SK-N-SH treated with all-trans-retinoic acid at 6 μM for 48 hours (cell line): ENCODE measurements around the gene BIRC3.

Source experiments
- ATAC-seq: fragments of 200-7000 bp; cut with Tn5 transposase; 3 replicates; pipeline ENCODE4 v1.9.1; 2020; ENCODE audit warnings: mild to moderate bottlenecking, moderate library complexity
- ARNTL ChIP-seq: fragments of 450-650 bp; formaldehyde crosslinking; IDR thresholded peaks from 2 replicates; pipeline ENCODE4 v1.5.0; 2020; ENCODE audit warnings: low read depth, mild to moderate bottlenecking, moderate library complexity, borderline replicate concordance
- BACH2 ChIP-seq: fragments of 250-450 bp; sonication (Bioruptor Pico); IDR thresholded peaks from 2 replicates; pipeline ENCODE4 v1.9.0; 2021; ENCODE audit warnings: mild to moderate bottlenecking, borderline replicate concordance
- CREB5 ChIP-seq: fragments of 250-450 bp; sonication (Bioruptor Pico); IDR thresholded peaks from 2 replicates; pipeline ENCODE4 v1.5.1; 2020; ENCODE audit warnings: low read depth, mild to moderate bottlenecking, moderate library complexity
- CSDC2 ChIP-seq: fragments of 250-450 bp; sonication (Bioruptor Pico); IDR thresholded peaks from 2 replicates; pipeline ENCODE4 v1.5.0; 2020; ENCODE audit warnings: mild to moderate bottlenecking, moderate library complexity
- GLIS3 ChIP-seq: fragments of 250-450 bp; sonication (Bioruptor Pico); IDR thresholded peaks from 2 replicates; pipeline ENCODE4 v1.5.0; 2020; ENCODE audit warnings: mild to moderate bottlenecking, moderate library complexity
- ISL1 ChIP-seq: fragments of 250-450 bp; sonication (Bioruptor Pico); IDR thresholded peaks from 2 replicates; pipeline ENCODE4 v2.1.2; 2022; ENCODE audit warnings: mild to moderate bottlenecking, moderate library complexity
- OSR1 ChIP-seq: fragments of 250-450 bp; sonication (Bioruptor Pico); IDR thresholded peaks from 2 replicates; pipeline ENCODE4 v1.8.0; 2022; ENCODE audit warnings: moderate library complexity, mild to moderate bottlenecking, inconsistent platforms
- PATZ1 ChIP-seq: fragments of 250-450 bp; sonication (Bioruptor Pico); IDR thresholded peaks from 2 replicates; pipeline ENCODE4 v1.8.0; 2020; ENCODE audit warnings: mild to moderate bottlenecking, moderate library complexity, borderline replicate concordance
- POU6F1 ChIP-seq: fragments of 250-450 bp; sonication (Bioruptor Pico); IDR thresholded peaks from 2 replicates; pipeline ENCODE4 v1.8.0; 2021; ENCODE audit warnings: low read depth, mild to moderate bottlenecking, moderate library complexity, borderline replicate concordance
- PPARA ChIP-seq: fragments of 250-450 bp; sonication (Bioruptor Pico); IDR thresholded peaks from 2 replicates; pipeline ENCODE4 v1.5.0; 2020; ENCODE audit warnings: mild to moderate bottlenecking, borderline replicate concordance
- RARB ChIP-seq: fragments of 250-450 bp; sonication (Bioruptor Pico); IDR thresholded peaks from 2 replicates; pipeline ENCODE4 v1.8.0; 2021; ENCODE audit warnings: mild to moderate bottlenecking, moderate library complexity
- SNAI2 ChIP-seq: fragments of 250-450 bp; sonication (Bioruptor Pico); IDR thresholded peaks from 2 replicates; pipeline ENCODE4 v1.5.0; 2020; ENCODE audit warnings: mild to moderate bottlenecking, moderate library complexity
- TCF4 ChIP-seq: fragments of 250-450 bp; sonication (Bioruptor Pico); IDR thresholded peaks from 2 replicates; pipeline ENCODE4 v1.8.0; 2021; ENCODE audit warnings: mild to moderate bottlenecking, moderate library complexity, borderline replicate concordance
- TOX ChIP-seq: fragments of 250-450 bp; sonication (Bioruptor Pico); IDR thresholded peaks from 2 replicates; pipeline ENCODE4 v1.8.0; 2021; ENCODE audit warnings: mild to moderate bottlenecking, moderate library complexity, borderline replicate concordance
- TSHZ2 ChIP-seq: fragments of 250-450 bp; sonication (Bioruptor Pico); IDR thresholded peaks from 2 replicates; pipeline ENCODE4 v1.5.0; 2020; ENCODE audit warnings: mild to moderate bottlenecking, moderate library complexity
- ZC3H10 ChIP-seq: fragments of 250-450 bp; sonication (Bioruptor Pico); IDR thresholded peaks from 2 replicates; pipeline ENCODE4 v1.5.1; 2021; ENCODE audit warnings: mild to moderate bottlenecking, moderate library complexity
- ZFP3 ChIP-seq: fragments of 250-450 bp; sonication (Bioruptor Pico); IDR thresholded peaks from 2 replicates; pipeline ENCODE4 v1.5.0; 2020; ENCODE audit warnings: mild to moderate bottlenecking, moderate library complexity
- ZFP30 ChIP-seq: fragments of 450-650 bp; formaldehyde crosslinking; IDR thresholded peaks from 2 replicates; pipeline ENCODE4 v1.5.0; 2022; ENCODE audit warnings: mild to moderate bottlenecking, moderate library complexity
- ZNF565 ChIP-seq: fragments of 450-650 bp; formaldehyde crosslinking; conservative IDR thresholded peaks from 2 replicates; pipeline ENCODE4 v1.5.0; 2020; ENCODE audit warnings: low read depth, mild to moderate bottlenecking, moderate library complexity
- ZNF70 ChIP-seq: fragments of 450-650 bp; formaldehyde crosslinking; IDR thresholded peaks from 2 replicates; pipeline ENCODE4 v1.5.0; 2020; ENCODE audit warnings: mild to moderate bottlenecking, moderate library complexity

The BIRC3 gene

GRCh38 chr11:102318469-102318868 is 1.2 kb downstream of the BIRC3 start (continued):
- TF ChIP-seq CREB5 (CRISPR knock-in tag) (no peak), ZNF565 (no peak), POU6F1 (CRISPR knock-in tag) (no peak)

- ATAC-seq = no peak
- no peak for TF ChIP-seq ZFP3 (CRISPR knock-in tag)
Measured at GRCh38 chr11:102319544-102319943, 2.3 kb downstream of the BIRC3 start.

GRCh38 chr11:102320188-102320587 is 2.9 kb downstream of the BIRC3 start:
- no peak for ATAC-seq
- TF ChIP-seq POU6F1 (CRISPR knock-in tag) = no peak
- no peak for TF ChIP-seq ZNF70
- TF ChIP-seq ZNF565 = no peak
- TF ChIP-seq ZFP30 = no peak

GRCh38 chr11:102320679-102321078 is 3.4 kb downstream of the BIRC3 start:
- no peak for ATAC-seq
- no peak for TF ChIP-seq OSR1
- TF ChIP-seq ISL1 (CRISPR knock-in tag) = no peak
- no peak for TF ChIP-seq POU6F1 (CRISPR knock-in tag)
- no peak for TF ChIP-seq SNAI2 (CRISPR knock-in tag)
- TF ChIP-seq BACH2 = no peak
- no peak for TF ChIP-seq ZNF70
- TF ChIP-seq TSHZ2 (CRISPR knock-in tag) = no peak
- TF ChIP-seq ZC3H10 (CRISPR knock-in tag) = no peak
- no peak for TF ChIP-seq GLIS3 (CRISPR knock-in tag)
- no peak for TF ChIP-seq ZFP30
- TF ChIP-seq CREB5 (CRISPR knock-in tag) = no peak
- TF ChIP-seq PATZ1 = no peak
- TF ChIP-seq RARB (CRISPR knock-in tag) = no peak
- no peak for TF ChIP-seq TOX (CRISPR knock-in tag)
- no peak for TF ChIP-seq ARNTL
- no peak for TF ChIP-seq PPARA (CRISPR knock-in tag)
- TF ChIP-seq CSDC2 (CRISPR knock-in tag) = no peak
- TF ChIP-seq TCF4 (CRISPR knock-in tag) = no peak
